GM18861 (cell line): ENCODE data around the gene RASAL1.
"Not testable (repeated sequence)": the region's sequence is repeated elsewhere in the genome, so short reads cannot be mapped to it uniquely, and the experiment has no call there.

Source experiments
- ATAC-seq: cut with Tn5 transposase; IDR thresholded peaks from one replicate; pipeline ENCODE4 v1.9.1; 2021; ENCODE audit not compliant: unreplicated experiment

RASAL1 gene

DNA sequence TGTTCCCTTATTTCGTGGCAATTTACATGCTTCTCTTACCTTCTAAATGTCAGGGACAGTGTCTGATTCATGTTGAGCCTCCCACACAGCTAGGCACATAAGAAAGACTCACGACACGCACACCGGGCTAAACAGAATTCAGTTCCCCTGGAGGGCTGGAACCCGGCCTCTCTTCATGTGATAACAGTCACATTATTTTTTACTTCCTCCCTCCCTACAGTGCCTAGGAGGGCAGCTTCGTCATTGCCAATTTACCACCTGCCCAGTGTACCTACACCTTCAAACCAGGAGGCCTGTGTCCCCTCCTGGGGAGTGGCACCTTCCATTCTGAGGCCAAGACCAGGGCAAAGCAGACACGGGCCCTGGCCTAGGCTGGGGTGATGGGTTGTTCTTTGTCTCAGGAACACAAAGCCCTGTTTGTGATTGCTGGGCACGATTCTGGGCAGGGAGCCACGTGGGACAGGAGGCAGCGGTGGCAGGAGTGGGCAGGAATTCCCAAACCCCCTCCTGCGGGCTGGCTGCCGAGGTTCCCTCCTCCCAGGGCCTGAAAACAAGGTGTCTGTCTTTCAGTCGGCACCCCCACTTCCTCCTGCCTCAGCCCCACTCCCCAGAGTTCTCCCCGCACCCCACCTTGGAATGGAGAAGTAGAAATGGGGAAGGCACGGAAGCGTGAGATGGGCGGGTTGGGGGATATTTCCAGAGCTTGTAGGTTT is 6.8 kb upstream of the RASAL1 start:
- no peak for ATAC-seq

DNA sequence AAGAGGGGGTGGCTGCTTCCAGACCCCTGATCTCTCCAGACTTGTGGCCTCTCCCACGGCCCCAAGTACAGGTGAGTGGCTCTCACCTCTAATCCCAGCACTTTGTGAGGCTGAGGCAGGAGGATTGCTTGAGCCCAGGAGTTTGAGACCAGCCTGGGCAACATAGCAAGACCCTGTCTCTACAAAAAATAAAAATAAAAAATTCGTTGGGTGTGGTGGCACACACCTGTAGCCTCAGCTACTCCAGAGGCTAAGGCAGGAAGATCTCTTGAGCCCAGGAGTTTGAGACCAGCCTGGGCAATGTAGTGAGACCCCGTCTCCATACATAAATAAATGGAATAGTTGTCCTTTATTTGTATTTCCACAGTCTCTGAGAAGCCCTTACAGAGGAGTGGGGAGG is 6.2 kb upstream of the RASAL1 start:
- not testable (repeated sequence) for ATAC-seq

DNA sequence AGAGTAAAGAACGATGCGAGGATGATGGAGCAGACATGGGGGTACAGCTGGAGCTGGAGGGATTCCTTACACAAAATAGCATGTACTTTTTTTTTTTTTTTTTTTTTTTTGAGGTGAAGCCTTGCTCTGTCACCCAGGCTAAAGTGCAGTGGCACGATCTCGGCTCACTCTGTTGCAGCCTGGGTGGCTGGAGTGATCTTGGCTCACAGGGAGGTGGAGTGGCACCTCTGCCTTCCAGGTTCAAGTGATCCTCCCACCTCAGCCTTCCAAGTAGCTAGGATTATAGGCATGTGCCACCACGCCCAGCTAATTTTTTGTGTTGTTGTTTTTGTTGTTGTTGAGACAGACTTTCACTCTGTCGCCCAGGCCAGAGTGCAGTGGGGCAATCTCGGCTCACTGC is 5.1 kb upstream of the RASAL1 start:
- ATAC-seq, result no peak

DNA sequence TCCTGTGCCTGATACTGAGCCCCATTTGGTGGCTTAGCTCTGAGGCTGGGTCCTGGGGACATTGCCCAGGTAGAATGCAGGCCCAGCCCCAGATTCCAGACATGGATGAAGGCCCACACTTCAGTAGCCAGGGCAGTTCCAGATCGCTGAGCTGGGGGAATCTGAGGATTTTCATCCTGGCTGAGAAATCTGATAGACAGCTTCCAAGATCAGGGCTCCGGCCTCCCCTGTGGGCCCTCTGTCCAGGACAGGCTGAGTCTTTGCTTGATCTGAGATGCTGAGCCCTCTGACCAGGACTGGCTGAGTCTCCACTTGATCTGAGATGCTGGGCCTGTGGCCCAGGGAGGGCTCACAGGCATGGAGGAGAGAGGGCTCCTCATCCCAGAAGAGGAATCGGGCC is 3.3 kb upstream of the RASAL1 start:
- ATAC-seq, result no peak

- no peak for ATAC-seq
These were observed 2.6 kb upstream of the RASAL1 start for GRCh38 chr12:113137861-113138783.

DNA sequence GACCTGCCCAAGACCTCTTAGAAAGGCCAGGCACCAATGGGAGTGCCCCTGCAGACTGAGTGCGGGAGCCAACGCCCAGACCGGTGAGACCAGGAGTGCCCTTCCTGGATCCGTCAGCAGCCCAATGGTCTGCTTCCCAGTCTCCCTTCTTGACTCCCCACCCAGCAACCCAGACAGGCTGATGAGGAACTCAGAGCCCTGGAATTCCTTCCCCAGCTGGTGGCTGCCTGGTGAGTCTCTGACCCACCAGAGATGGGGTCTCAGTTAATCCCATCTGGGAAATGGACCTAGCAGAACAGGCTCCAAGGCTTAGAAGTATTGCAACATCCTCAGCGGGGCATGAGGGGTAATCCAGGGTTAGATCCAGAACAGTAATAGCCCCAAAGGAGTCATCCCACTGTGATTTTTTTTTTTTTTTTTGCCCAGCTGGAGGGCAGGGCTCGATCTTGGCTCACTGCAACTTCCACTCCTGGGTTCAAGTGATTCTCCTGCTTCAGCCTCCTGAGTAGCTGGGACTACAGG is 1.5 kb upstream of the RASAL1 start:
- no peak for ATAC-seq

- no peak for ATAC-seq
These were observed 798 bp upstream of the RASAL1 start for GRCh38 chr12:113136128-113136989.

GRCh38 chr12:113134521-113134951 is 1.0 kb downstream of the RASAL1 start:
- no peak for ATAC-seq

DNA sequence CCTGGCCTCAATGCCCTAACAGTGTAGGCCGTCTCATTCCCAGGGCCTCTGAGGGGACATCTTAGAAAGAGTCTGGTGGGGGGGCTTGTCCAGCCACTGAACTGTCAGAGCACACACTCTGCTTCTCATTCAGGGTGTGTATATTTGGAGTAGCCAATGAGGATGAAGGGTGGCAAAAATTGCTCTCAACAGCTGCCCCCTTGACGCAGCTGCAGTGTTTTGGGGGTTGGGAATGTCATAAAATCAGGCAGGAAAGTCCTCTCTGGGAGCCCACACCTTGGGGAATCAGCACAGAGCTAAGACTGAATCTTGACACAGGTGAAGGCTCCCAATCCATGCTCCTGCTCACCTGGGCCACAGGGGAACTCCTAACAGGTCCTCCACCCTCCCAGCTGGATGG is 1.5 kb downstream of the RASAL1 start:
- ATAC-seq, result no peak

GRCh38 chr12:113133666-113134065 is 1.9 kb downstream of the RASAL1 start:
- no peak for ATAC-seq

DNA sequence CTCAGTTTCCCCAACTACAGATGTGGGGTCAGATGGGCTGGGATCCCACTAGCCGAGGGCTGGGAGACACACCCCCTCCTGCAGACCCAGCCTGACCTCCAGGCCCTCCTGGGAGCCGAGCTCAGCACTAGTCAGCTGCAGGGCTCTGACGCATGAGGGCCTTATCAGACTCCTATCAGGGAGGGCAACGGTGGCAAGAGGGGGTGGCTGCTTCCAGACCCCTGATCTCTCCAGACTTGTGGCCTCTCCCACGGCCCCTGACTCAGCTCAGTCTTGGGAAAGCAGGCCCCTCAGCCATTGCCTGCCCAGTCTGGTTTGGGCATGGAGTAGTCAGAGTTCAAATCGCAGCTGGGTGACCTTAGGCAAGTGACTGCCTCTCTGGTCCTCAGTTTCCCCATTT is 2.5 kb downstream of the RASAL1 start:
- no peak for ATAC-seq

- ATAC-seq, result no peak
These were observed 4.0 kb downstream of the RASAL1 start for GRCh38 chr12:113131556-113131955.

DNA sequence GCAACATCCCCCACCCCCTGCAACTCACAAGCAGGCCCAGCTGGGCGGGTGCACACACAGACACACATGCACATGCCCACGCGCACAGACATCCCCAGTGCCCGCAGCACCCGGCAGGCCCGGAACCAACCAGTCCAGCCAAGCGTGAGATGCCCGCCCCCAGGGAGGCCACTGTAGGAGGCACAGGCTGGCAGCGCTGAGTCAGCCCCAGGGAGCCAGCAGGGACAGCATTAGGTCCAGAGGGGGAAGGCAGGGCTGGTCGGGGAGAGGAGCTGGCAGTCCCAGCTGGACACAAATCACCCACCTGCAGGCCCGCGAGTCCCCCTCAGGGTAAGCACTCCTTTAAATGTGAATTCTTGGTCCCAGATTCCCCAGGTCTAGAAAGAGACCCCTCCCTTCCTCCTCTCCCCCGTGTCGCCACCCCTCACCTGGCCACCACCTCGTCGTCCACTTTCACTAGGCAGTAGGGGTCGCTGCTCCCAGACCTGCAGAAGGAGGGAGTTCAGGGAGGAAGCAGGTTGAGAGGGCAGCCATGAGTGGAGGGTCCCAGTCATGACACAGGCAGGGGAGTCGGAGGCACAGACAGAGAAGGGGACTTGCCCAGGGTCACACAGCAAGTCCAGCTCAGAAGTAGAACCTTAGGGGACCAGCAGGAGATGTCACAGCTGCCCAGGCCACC is 5.0 kb downstream of the RASAL1 start:
- ATAC-seq, result no peak

GRCh38 chr12:113129664-113130456 is 5.7 kb downstream of the RASAL1 start:
- no peak for ATAC-seq

- ATAC-seq, result no peak
These were observed 6.5 kb downstream of the RASAL1 start for GRCh38 chr12:113128802-113129663.

- ATAC-seq, result no peak
These were observed 7.8 kb downstream of the RASAL1 start for GRCh38 chr12:113127791-113128199.

DNA sequence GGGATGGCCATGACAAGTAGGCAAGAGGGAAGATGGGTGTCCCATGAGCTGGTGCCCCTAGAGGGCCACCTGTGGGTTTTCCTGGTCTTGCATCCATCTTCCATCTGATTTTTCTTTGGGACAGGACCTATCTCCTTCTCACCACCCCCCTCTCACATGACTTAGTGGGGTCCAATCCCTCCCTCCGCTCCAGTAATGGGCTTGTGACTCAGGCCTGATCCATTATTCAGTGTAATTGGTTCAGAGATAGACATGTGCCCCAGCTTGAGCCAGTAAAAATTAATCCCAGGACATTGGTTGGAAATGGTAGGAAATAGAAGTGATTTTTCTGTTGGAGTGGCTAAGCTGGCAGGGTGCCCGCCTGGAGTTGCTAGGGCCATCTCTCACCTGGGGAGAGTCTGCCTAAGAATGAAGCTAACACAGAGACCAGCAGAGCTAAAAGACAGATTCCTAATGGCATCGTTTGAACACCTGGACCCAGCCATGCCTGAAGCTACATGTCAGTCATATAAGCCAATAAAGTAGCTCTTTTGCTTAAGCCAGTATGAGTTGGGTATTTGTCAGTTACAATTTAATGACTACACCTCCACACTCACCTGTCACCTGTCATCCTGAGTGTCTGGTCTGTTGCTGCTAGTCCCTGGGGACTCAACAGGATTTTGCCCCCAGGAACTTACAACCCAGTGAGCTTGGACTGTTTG is 14.7 kb downstream of the RASAL1 start:
- ATAC-seq, result no peak
